Endometrium (tissue), 2 donors: ENCODE data around the gene GAS2L2.

ENCODE experiments used
- FAIRE-seq: peaks from 2 replicates; lab custom pipeline; 2012; peaks lifted over from hg19 to GRCh38; lab: Jason Lieb, UNC
- donor health status: control.
- donor health status: control.

The GAS2L2 gene

GRCh38 chr17:35752945-35753764, at the start of gene GAS2L2:
Gene GAS2L2 (minus strand): TSS chr17:35753239. CDS start chr17:35752850, 389 bp downstream.
- no peak for FAIRE-seq

- FAIRE-seq = no peak
Observed at GRCh38 chr17:35801583-35802224, 48.7 kb upstream of the GAS2L2 start.

- no peak for FAIRE-seq
Observed at GRCh38 chr17:35799942-35800341, 46.9 kb upstream of the GAS2L2 start.

GRCh38 chr17:35797918-35798317, 44.9 kb upstream of the GAS2L2 start:
- no peak for FAIRE-seq

GRCh38 chr17:35797370-35797769, 44.3 kb upstream of the GAS2L2 start:
- FAIRE-seq = no peak

- no peak for FAIRE-seq
Observed at GRCh38 chr17:35796942-35797341, 43.9 kb upstream of the GAS2L2 start.

- FAIRE-seq = no peak
Observed at GRCh38 chr17:35795871-35796265, 42.8 kb upstream of the GAS2L2 start.

- no peak for FAIRE-seq
Observed at GRCh38 chr17:35795007-35795870, 42.2 kb upstream of the GAS2L2 start, which contains the start of gene MMP28. Gene MMP28 (minus strand): TSS chr17:35795641. CDS start chr17:35795377, 264 bp downstream.

GRCh38 chr17:35793257-35793656, 40.2 kb upstream of the GAS2L2 start:
- FAIRE-seq = no peak

- no peak for FAIRE-seq
Observed at GRCh38 chr17:35791681-35792350, 38.8 kb upstream of the GAS2L2 start.

GRCh38 chr17:35790841-35791240, 37.8 kb upstream of the GAS2L2 start:
- FAIRE-seq = no peak

- no peak for FAIRE-seq
Observed at GRCh38 chr17:35788477-35789368, 35.7 kb upstream of the GAS2L2 start.

- FAIRE-seq = no peak
Observed at GRCh38 chr17:35786941-35787432, 33.9 kb upstream of the GAS2L2 start.

GRCh38 chr17:35784895-35785294, 31.9 kb upstream of the GAS2L2 start:
- FAIRE-seq = no peak

GRCh38 chr17:35780950-35781349, 27.9 kb upstream of the GAS2L2 start:
- no peak for FAIRE-seq

GRCh38 chr17:35778641-35779196, 25.7 kb upstream of the GAS2L2 start:
- FAIRE-seq = no peak

- no peak for FAIRE-seq
Observed at GRCh38 chr17:35775583-35775982, 22.5 kb upstream of the GAS2L2 start.

- FAIRE-seq = no peak
Observed at GRCh38 chr17:35775039-35775438, 22.0 kb upstream of the GAS2L2 start.

- no peak for FAIRE-seq
Observed at GRCh38 chr17:35774499-35774898, 21.5 kb upstream of the GAS2L2 start.

- no peak for FAIRE-seq
Observed at GRCh38 chr17:35773679-35774425, 20.8 kb upstream of the GAS2L2 start.
